Neural cell (in vitro differentiated cells): ENCODE measurements around the gene OR4F6.

Experiments used
- EP300 ChIP-seq: fragments of 450-650 bp; conservative IDR thresholded peaks from 2 replicates; pipeline ENCODE4 v1.6.1; 2014; ENCODE audit warnings: antibody characterized with exemption, mild to moderate bottlenecking, moderate library complexity; ENCODE audit not compliant: poor library complexity, severe bottlenecking
- EZH2 ChIP-seq: fragments of 200-600, 300-800 bp; shearing (Covaris generic), sonication (generic); IDR thresholded peaks from 2 replicates; pipeline ENCODE4 v1.6.1; 2014; ENCODE audit warnings: antibody characterized with exemption, low read length, borderline replicate concordance, mild to moderate bottlenecking; ENCODE audit not compliant: insufficient read depth, poor library complexity, severe bottlenecking
- MXI1 ChIP-seq: fragments of 450-650 bp; conservative IDR thresholded peaks from 2 replicates; pipeline ENCODE4 v1.6.1; 2014; ENCODE audit warnings: antibody characterized with exemption, mild to moderate bottlenecking; ENCODE audit not compliant: poor library complexity, severe bottlenecking
- POLR2AphosphoS5 ChIP-seq: IDR thresholded peaks from 2 replicates; pipeline ENCODE4 v1.6.1; 2012
- TAF1 ChIP-seq: IDR thresholded peaks from 2 replicates; pipeline ENCODE4 v1.6.1; 2012; ENCODE audit warnings: low read depth
- TF ChIP-seq, protein P1 (sequence below): fragments of 450-650 bp; IDR thresholded peaks from 2 replicates; pipeline ENCODE4 v1.5.1; 2014; ENCODE audit warnings: antibody characterized with exemption, mild to moderate bottlenecking, moderate library complexity; ENCODE audit not compliant: poor library complexity, severe bottlenecking
- TF ChIP-seq, protein P2 (sequence below): IDR thresholded peaks from 2 replicates; pipeline ENCODE4 v1.6.1; 2012; ENCODE audit warnings: borderline replicate concordance

DNA sequence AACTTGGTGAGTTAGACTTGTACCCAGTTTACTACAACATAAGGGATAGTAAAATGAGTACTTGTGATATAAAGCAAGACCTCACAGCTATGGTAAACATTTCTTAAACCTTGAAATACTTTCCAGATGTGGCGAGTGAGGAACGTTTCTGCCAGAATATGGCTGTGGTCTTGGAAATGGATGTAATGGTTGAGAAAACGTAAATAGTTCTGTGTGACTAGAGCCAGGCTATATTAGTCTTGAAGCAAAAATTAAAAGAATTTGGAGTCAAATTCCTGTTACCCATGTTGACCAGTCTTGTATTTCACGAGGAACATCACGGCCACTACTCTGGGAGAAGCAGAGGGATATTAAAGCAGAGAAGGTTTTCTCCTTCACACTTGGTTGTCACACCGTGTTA lies 23.9 kb downstream of the OR4F6 start:
- TF ChIP-seq, protein P1, sequence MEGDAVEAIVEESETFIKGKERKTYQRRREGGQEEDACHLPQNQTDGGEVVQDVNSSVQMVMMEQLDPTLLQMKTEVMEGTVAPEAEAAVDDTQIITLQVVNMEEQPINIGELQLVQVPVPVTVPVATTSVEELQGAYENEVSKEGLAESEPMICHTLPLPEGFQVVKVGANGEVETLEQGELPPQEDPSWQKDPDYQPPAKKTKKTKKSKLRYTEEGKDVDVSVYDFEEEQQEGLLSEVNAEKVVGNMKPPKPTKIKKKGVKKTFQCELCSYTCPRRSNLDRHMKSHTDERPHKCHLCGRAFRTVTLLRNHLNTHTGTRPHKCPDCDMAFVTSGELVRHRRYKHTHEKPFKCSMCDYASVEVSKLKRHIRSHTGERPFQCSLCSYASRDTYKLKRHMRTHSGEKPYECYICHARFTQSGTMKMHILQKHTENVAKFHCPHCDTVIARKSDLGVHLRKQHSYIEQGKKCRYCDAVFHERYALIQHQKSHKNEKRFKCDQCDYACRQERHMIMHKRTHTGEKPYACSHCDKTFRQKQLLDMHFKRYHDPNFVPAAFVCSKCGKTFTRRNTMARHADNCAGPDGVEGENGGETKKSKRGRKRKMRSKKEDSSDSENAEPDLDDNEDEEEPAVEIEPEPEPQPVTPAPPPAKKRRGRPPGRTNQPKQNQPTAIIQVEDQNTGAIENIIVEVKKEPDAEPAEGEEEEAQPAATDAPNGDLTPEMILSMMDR = no peak
- TF ChIP-seq MXI1 (no peak), EZH2 (no peak), TAF1 (no peak), POLR2AphosphoS5 (no peak), EP300 (no peak)
- TF ChIP-seq, protein P2, sequence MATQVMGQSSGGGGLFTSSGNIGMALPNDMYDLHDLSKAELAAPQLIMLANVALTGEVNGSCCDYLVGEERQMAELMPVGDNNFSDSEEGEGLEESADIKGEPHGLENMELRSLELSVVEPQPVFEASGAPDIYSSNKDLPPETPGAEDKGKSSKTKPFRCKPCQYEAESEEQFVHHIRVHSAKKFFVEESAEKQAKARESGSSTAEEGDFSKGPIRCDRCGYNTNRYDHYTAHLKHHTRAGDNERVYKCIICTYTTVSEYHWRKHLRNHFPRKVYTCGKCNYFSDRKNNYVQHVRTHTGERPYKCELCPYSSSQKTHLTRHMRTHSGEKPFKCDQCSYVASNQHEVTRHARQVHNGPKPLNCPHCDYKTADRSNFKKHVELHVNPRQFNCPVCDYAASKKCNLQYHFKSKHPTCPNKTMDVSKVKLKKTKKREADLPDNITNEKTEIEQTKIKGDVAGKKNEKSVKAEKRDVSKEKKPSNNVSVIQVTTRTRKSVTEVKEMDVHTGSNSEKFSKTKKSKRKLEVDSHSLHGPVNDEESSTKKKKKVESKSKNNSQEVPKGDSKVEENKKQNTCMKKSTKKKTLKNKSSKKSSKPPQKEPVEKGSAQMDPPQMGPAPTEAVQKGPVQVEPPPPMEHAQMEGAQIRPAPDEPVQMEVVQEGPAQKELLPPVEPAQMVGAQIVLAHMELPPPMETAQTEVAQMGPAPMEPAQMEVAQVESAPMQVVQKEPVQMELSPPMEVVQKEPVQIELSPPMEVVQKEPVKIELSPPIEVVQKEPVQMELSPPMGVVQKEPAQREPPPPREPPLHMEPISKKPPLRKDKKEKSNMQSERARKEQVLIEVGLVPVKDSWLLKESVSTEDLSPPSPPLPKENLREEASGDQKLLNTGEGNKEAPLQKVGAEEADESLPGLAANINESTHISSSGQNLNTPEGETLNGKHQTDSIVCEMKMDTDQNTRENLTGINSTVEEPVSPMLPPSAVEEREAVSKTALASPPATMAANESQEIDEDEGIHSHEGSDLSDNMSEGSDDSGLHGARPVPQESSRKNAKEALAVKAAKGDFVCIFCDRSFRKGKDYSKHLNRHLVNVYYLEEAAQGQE = no peak
